HepG2 (cell line): ENCODE data around the gene EOGT. TPM values are rescaled to one million over a fixed set of nuclear protein-coding genes. Genes with fewer than 3 reads are reported as not detected.

Experiments
- ATAC-seq: fragments of 200-7000 bp; cut with Tn5 transposase; 3 replicates; pipeline ENCODE4 v1.9.1; 2020; ENCODE audit warnings: mild to moderate bottlenecking, moderate library complexity
- BruUV-seq: library from RNA; stranded (reverse); fragments of 400-500 nt; replicated peaks from 2 replicates; lab custom pipeline; 2021; lab: Mats Ljungman, UMichigan
- CTCF ChIA-PET: fragments of 300-600 bp; formaldehyde crosslinking; extraction: SDS; loops from one replicate; lab custom pipeline; 2021; ENCODE audit warnings: low total read pairs, inconsistent platforms, low intra/inter-chr PET ratio; lab: Yijun Ruan, JAX
- POLR2A ChIA-PET: fragments of 350-600 bp; sonication (Branson Sonifier 250); formaldehyde crosslinking; loops from one replicate; lab custom pipeline; 2020; ENCODE audit warnings: antibody characterized with exemption, inconsistent platforms; lab: Yijun Ruan, JAX
- DNase-seq: peaks from one replicate; pipeline ENCODE4 v3.0.0-alpha.2; 2015; ENCODE audit warnings: low spot score
- FAIRE-seq: peaks from 3 replicates; lab custom pipeline; 2011; peaks lifted over from hg19 to GRCh38; lab: Jason Lieb, UNC
- H2AFZ ChIP-seq: one replicate; pipeline ENCODE4 v1.6.1; 2011; ENCODE audit warnings: low read length, inconsistent platforms
- H3K27ac ChIP-seq: fragments of 300-600 bp; 3 replicates; pipeline ENCODE4 v1.8.0; 2011; ENCODE audit warnings: mixed run types, mild to moderate bottlenecking, mixed read lengths, low read length, inconsistent platforms; ENCODE audit not compliant: insufficient read depth; ENCODE audit errors: extremely low read length
- H3K27me3 ChIP-seq, 2 experiments: fragments of 200-600 bp in 1 of 2; 2 replicates in 1 of 2; 3 replicates in 1 of 2; pipeline versions ENCODE4 v1.6.0 to v1.8.0; 2011; ENCODE audit warnings: low read length in 2 of 2, mild to moderate bottlenecking in 2 of 2, moderate library complexity in 2 of 2, inconsistent platforms in 1 of 2; ENCODE audit not compliant: insufficient read depth in 2 of 2, control insufficient read depth in 1 of 2
- H3K36me3 ChIP-seq, 2 experiments: fragments of 200-600 bp in 1 of 2; replicated peaks in 1 of 2; 2 replicates in 1 of 2; 3 replicates in 1 of 2; pipeline versions ENCODE4 v1.5.1 to v1.8.0; 2011; ENCODE audit warnings: low read length in 2 of 2, inconsistent platforms in 1 of 2; ENCODE audit not compliant: insufficient read depth in 2 of 2, control insufficient read depth in 1 of 2
- H3K4me1 ChIP-seq: 2 replicates; pipeline ENCODE4 v1.5.1; 2012; ENCODE audit warnings: low read length, inconsistent platforms; ENCODE audit not compliant: insufficient read depth
- H3K4me2 ChIP-seq: 2 replicates; pipeline ENCODE4 v1.6.0; 2011; ENCODE audit warnings: low read depth, low read length, inconsistent platforms
- H3K4me3 ChIP-seq, 3 experiments: fragments of 200-600 bp in 1 of 3; sonication (generic), shearing (Covaris generic) in 1 of 3; replicated peaks in 1 of 3; 2 replicates each; pipeline ENCODE4 v1.5.1; 2011 to 2016; ENCODE audit warnings: low read length in 3 of 3, inconsistent platforms in 2 of 3, low read depth in 2 of 3, mild to moderate bottlenecking in 2 of 3, control low read depth in 1 of 3, mixed read lengths in 1 of 3; ENCODE audit not compliant: insufficient read depth in 1 of 3
- H3K79me2 ChIP-seq: one replicate; pipeline ENCODE4 v1.6.1; 2011; ENCODE audit warnings: low read length, inconsistent platforms; ENCODE audit not compliant: insufficient read depth
- H3K9ac ChIP-seq: 2 replicates; pipeline ENCODE4 v1.6.0; 2011; ENCODE audit warnings: mild to moderate bottlenecking, low read depth, low read length, inconsistent platforms; ENCODE audit not compliant: insufficient read depth
- H3K9me3 ChIP-seq: 2 replicates; pipeline ENCODE4 v1.5.1; 2012; ENCODE audit warnings: mild to moderate bottlenecking, low read length
- H4K20me1 ChIP-seq: 2 replicates; pipeline ENCODE4 v1.6.0; 2011; ENCODE audit warnings: inconsistent platforms, mild to moderate bottlenecking, low read length, moderate library complexity; ENCODE audit not compliant: insufficient read depth
- ARNT2 ChIP-seq: sonication (generic); formaldehyde crosslinking; IDR thresholded peaks from 2 replicates; pipeline ENCODE4 v1.8.0; 2022; ENCODE audit warnings: mild to moderate bottlenecking, low read depth, missing genetic modification reagents, moderate library complexity
- GPN1 ChIP-seq: sonication (generic); formaldehyde crosslinking; IDR thresholded peaks from 2 replicates; pipeline ENCODE4 v1.5.1; 2020; ENCODE audit warnings: missing genetic modification reagents, borderline replicate concordance
- LBX2 ChIP-seq: sonication (generic); formaldehyde crosslinking; IDR thresholded peaks from 2 replicates; pipeline ENCODE4 v1.5.0; 2020; ENCODE audit warnings: missing genetic modification reagents, mild to moderate bottlenecking, borderline replicate concordance
- NCOA5 ChIP-seq: sonication (generic); formaldehyde crosslinking; IDR thresholded peaks from 2 replicates; pipeline ENCODE4 v1.4.0; 2020; ENCODE audit warnings: missing genetic modification reagents
- NR0B2 ChIP-seq: sonication (generic); formaldehyde crosslinking; IDR thresholded peaks from 2 replicates; pipeline ENCODE4 v1.4.0; 2020; ENCODE audit warnings: mild to moderate bottlenecking, missing genetic modification reagents
- SUZ12 ChIP-seq: fragments of 150-350 bp; IDR thresholded peaks from 2 replicates; pipeline ENCODE4 v1.6.1; 2014; ENCODE audit warnings: low read depth, low read length
- ZFP36L1 ChIP-seq: sonication (generic); formaldehyde crosslinking; IDR thresholded peaks from 2 replicates; pipeline ENCODE4 v1.8.0; 2022; ENCODE audit warnings: mild to moderate bottlenecking, missing genetic modification reagents, moderate library complexity
- ZFP62 ChIP-seq: sonication (generic); formaldehyde crosslinking; IDR thresholded peaks from 2 replicates; pipeline ENCODE4 v1.4.0; 2020; ENCODE audit warnings: missing genetic modification reagents
- ZNF772 ChIP-seq: sonication (generic); formaldehyde crosslinking; IDR thresholded peaks from 2 replicates; pipeline ENCODE4 v1.5.0; 2020; ENCODE audit warnings: mild to moderate bottlenecking, missing genetic modification reagents
- ZNF816 ChIP-seq: sonication (generic); formaldehyde crosslinking; IDR thresholded peaks from 2 replicates; pipeline ENCODE4 v1.8.0; 2022; ENCODE audit warnings: missing genetic modification reagents, mild to moderate bottlenecking, borderline replicate concordance
- WGBS: methylation state at CpG from one replicate; pipeline ENCODE4 v1.1.6; 2017; ENCODE audit warnings: low lambda C conversion rate; 5-methylcytosine and 5-hydroxymethylcytosine counted together
- in situ Hi-C: cut with HindIII; loops from 2 replicates; pipeline ENCODE4 v1.10.0; 2017; ENCODE audit warnings: low pct_unique_long_range_greater_than_20kb; ENCODE audit not compliant: extremely low pct_ligation_motif_present
- intact Hi-C: fragments of 100-400 bp; cut with micrococcal nuclease; formaldehyde crosslinking; loops from one replicate; pipeline ENCODE4 v1.10.0; 2022; ENCODE audit not compliant: unreplicated experiment
- polyA plus RNA-seq, 8 experiments: library from polyadenylated mRNA; depleted of rRNA in 3 of 8; stranded (reverse) in 7 of 8; unstranded in 1 of 8; fragments of >200 nt; fragmentation: Illumina TruSeq in 4 of 8; extraction: Trizol in 4 of 8; gene quantifications; 2 replicates each; pipeline versions ENCODE4 v1.2.1 to v1.2.3, GENCODE V29; 2011 to 2016; ENCODE audit warnings: low read depth in 4 of 8, missing spikeins in 1 of 8, mixed read lengths in 1 of 8; ENCODE audit not compliant: insufficient read depth in 1 of 8
- total RNA-seq, 5 experiments: library from RNA; depleted of rRNA; stranded (reverse); fragments of >200 nt; fragmentation: Illumina TruSeq; extraction: Trizol; gene quantifications; 2 replicates each; pipeline ENCODE4 v1.2.3, GENCODE V29; 2016; ENCODE audit warnings: low read depth in 1 of 5
- TF ChIP-seq, protein P1 (sequence below): IDR thresholded peaks from 2 replicates; pipeline ENCODE4 v1.6.1; 2016
- TF ChIP-seq, protein P2 (sequence below): IDR thresholded peaks from 2 replicates; pipeline ENCODE4 v1.6.1; 2018; ENCODE audit warnings: missing genetic modification reagents

Gene EOGT
- total and polyA plus RNA-seq, 2 of the 13 experiments (the other 11 are each of a cell fraction or from before 2014, with no cell fraction given), result 4.5 to 18.6 TPM

GRCh38 chr3:68985146-68985790 lies 28.2 kb downstream of the EOGT start:
- intact Hi-C loops (no loop called here), in situ Hi-C loops (no loop called here)
- DNase-seq (no peak), ATAC-seq (no peak), FAIRE-seq (no peak)
- H2AFZ ChIP-seq, result no peak overlapping the region
- 83% methylated on average over 2 of the region's 3 CpGs for WGBS
- no peak overlapping the region for H3K9ac ChIP-seq
- CTCF ChIA-PET, result no interaction called here
- H3K36me3 ChIP-seq, result peaks cover 4 to 31% of the 10 kb centered on the region in 2 experiments
- no peak overlapping the region for H3K4me3 ChIP-seq
- no peaks in the 10 kb centered on the region for H3K27me3 ChIP-seq
- H3K9me3 ChIP-seq, result no peaks in the 10 kb centered on the region
- POLR2A ChIA-PET, result no interaction called here
- no TSS peak for BruUV-seq
- no peaks in the 10 kb centered on the region for H4K20me1 ChIP-seq
- H3K4me1 ChIP-seq, result no peaks in the 10 kb centered on the region
- H3K79me2 ChIP-seq, result no peaks in the 10 kb centered on the region
- no peak overlapping the region for H3K4me2 ChIP-seq
- no peak overlapping the region for H3K27ac ChIP-seq
- TF ChIP-seq ZFP62 (CRISPR knock-in tag) (no peak), ZFP36L1 (CRISPR knock-in tag) (no peak), NCOA5 (CRISPR knock-in tag) (no peak), NR0B2 (CRISPR knock-in tag) (no peak), ARNT2 (CRISPR knock-in tag) (no peak), ZNF772 (CRISPR knock-in tag) (no peak), GPN1 (CRISPR knock-in tag) (no peak), ZNF816 (CRISPR knock-in tag) (no peak), LBX2 (CRISPR knock-in tag) (no peak), SUZ12 (no peak)
- TF ChIP-seq, protein P1, sequence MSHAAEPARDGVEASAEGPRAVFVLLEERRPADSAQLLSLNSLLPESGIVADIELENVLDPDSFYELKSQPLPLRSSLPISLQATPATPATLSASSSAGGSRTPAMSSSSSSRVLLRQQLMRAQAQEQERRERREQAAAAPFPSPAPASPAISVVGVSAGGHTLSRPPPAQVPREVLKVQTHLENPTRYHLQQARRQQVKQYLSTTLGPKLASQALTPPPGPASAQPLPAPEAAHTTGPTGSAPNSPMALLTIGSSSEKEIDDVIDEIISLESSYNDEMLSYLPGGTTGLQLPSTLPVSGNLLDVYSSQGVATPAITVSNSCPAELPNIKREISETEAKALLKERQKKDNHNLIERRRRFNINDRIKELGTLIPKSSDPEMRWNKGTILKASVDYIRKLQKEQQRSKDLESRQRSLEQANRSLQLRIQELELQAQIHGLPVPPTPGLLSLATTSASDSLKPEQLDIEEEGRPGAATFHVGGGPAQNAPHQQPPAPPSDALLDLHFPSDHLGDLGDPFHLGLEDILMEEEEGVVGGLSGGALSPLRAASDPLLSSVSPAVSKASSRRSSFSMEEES (CRISPR knock-in tag), result no peak
- TF ChIP-seq, protein P2, sequence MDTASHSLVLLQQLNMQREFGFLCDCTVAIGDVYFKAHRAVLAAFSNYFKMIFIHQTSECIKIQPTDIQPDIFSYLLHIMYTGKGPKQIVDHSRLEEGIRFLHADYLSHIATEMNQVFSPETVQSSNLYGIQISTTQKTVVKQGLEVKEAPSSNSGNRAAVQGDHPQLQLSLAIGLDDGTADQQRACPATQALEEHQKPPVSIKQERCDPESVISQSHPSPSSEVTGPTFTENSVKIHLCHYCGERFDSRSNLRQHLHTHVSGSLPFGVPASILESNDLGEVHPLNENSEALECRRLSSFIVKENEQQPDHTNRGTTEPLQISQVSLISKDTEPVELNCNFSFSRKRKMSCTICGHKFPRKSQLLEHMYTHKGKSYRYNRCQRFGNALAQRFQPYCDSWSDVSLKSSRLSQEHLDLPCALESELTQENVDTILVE, result no peak
